ENCODE results near the gene LOXL1. TPM values are rescaled to one million over a fixed set of nuclear protein-coding genes. Genes with fewer than 3 reads are reported as not detected.

The LOXL1 gene, protein sequence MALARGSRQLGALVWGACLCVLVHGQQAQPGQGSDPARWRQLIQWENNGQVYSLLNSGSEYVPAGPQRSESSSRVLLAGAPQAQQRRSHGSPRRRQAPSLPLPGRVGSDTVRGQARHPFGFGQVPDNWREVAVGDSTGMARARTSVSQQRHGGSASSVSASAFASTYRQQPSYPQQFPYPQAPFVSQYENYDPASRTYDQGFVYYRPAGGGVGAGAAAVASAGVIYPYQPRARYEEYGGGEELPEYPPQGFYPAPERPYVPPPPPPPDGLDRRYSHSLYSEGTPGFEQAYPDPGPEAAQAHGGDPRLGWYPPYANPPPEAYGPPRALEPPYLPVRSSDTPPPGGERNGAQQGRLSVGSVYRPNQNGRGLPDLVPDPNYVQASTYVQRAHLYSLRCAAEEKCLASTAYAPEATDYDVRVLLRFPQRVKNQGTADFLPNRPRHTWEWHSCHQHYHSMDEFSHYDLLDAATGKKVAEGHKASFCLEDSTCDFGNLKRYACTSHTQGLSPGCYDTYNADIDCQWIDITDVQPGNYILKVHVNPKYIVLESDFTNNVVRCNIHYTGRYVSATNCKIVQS
- 224 and 249 TPM in 2 replicates for total RNA-seq (2014; rRNA removed)
- percentile 95 among the genes with signal in this experiment for Bru-seq, nascent RNA
- BruChase-seq, experiment 1, labeled RNA remaining after a 6-hour chase: percentile 89 among the genes with signal in this experiment
- percentile 94 among the genes with signal in this experiment for BruChase-seq, experiment 2, labeled RNA remaining after a 2-hour chase
- long read RNA-seq, transcript LOXL1-201 (7 exons, 2,351 nt): major isoform, 218 of 297 reads
- long read RNA-seq, partial matches to known transcripts: 15 of 297 reads
- long read RNA-seq, other reads (novel, unspliced or antisense): 63 of 297 reads

DNA sequence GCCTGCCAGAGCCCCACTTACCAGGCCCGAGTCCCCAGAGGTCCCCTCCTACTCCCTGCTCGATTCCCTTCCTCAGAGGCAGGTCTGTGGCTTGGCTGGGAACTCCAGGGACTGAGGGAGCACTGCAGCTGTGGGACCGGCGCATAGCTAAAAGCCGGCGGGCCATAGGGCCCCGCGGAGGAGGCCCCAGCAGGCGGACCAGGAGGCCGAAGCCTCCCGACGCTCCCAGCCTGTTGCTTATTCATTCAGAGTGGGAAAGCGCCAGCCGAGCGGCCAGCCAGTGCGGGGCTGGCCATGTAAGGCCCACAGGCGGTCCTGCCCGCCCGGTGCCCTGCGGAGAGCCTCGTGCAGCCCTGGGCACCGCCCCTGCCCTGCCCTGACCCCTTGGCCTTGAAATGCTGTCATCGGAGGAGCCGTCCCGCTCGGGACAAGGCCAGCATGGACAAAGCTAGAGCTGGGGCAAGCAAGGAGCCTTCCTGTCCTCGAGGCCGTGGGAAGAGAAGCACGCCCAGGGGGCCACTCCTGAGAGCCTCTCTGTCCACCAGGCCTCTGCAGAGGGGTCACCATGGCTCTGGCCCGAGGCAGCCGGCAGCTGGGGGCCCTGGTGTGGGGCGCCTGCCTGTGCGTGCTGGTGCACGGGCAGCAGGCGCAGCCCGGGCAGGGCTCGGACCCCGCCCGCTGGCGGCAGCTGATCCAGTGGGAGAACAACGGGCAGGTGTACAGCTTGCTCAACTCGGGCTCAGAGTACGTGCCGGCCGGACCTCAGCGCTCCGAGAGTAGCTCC, at the start of gene LOXL1:
TSS of gene LOXL1 (plus strand) at position 244 of the 784 bp plus-strand sequence. CDS start at position 566, 322 bp downstream.
- CTCF ChIA-PET: no interaction called here
- intact Hi-C loops (cut with micrococcal nuclease): loop anchor here (1.0 to 2.0 kb wide), 2 partner anchors 29 to 30 kb away; no protein-coding TSS in a partner anchor
- peak; percentile 0 for ATAC-seq

GRCh38 chr15:73879426-73879825, 46.8 kb upstream of the LOXL1 start:
- no peaks in the 10 kb centered on the region for H4K20me1 ChIP-seq (ENCODE audit: low read length)
- H3K9me3 ChIP-seq (ENCODE audit: low read length): no peaks in the 10 kb centered on the region
- H3K27me3 ChIP-seq (ENCODE audit: low read length): no peaks in the 10 kb centered on the region
- no TSS peak for BruUV-seq (replicated peaks)
- TF ChIP-seq EZH2 (IDR thresholded peaks at IDR 0.05; ENCODE audit: low read length, unreplicated experiment): no peak
- TF ChIP-seq, protein P1, sequence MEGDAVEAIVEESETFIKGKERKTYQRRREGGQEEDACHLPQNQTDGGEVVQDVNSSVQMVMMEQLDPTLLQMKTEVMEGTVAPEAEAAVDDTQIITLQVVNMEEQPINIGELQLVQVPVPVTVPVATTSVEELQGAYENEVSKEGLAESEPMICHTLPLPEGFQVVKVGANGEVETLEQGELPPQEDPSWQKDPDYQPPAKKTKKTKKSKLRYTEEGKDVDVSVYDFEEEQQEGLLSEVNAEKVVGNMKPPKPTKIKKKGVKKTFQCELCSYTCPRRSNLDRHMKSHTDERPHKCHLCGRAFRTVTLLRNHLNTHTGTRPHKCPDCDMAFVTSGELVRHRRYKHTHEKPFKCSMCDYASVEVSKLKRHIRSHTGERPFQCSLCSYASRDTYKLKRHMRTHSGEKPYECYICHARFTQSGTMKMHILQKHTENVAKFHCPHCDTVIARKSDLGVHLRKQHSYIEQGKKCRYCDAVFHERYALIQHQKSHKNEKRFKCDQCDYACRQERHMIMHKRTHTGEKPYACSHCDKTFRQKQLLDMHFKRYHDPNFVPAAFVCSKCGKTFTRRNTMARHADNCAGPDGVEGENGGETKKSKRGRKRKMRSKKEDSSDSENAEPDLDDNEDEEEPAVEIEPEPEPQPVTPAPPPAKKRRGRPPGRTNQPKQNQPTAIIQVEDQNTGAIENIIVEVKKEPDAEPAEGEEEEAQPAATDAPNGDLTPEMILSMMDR (conservative IDR thresholded peaks at IDR 0.05; ENCODE audit: low read depth, low read length): no peak
- TF ChIP-seq EZH2phosphoT487 (IDR thresholded peaks at IDR 0.05; ENCODE audit: borderline replicate concordance, low read length): no peak
- no peaks in the 10 kb centered on the region for H3K4me1 ChIP-seq (ENCODE audit: insufficient read depth, low read length)
- no peak overlapping the region for H3K27ac ChIP-seq (ENCODE audit: low read length)
- H3K79me2 ChIP-seq (ENCODE audit: low read length): no peaks in the 10 kb centered on the region
- CTCF ChIA-PET: no interaction called here
- intact Hi-C loops (cut with micrococcal nuclease): no loop called here
- peak; percentile 66 for ATAC-seq
- no peaks in the 10 kb centered on the region for H3K36me3 ChIP-seq (ENCODE audit: low read depth, low read length)
- no peaks in the 10 kb centered on the region for H3K9me2 ChIP-seq (replicated peaks; ENCODE audit: low read length)
- no peak overlapping the region for H3K4me2 ChIP-seq (ENCODE audit: low read length)
- H3K4me3 ChIP-seq (ENCODE audit: low read length): no peak overlapping the region
- POLR2A ChIA-PET (ENCODE audit: unreplicated experiment): no interaction called here
- H3F3A ChIP-seq (ENCODE audit: low read length, unreplicated experiment): no peaks in the 10 kb centered on the region
- H3K9ac ChIP-seq (ENCODE audit: low read length): no peak overlapping the region
- no peak overlapping the region for H2AFZ ChIP-seq (ENCODE audit: low read length)
- peak; percentile 72 for DNase-seq

More for the DNA sequence above, at the start of gene LOXL1:
- peak within 1 kb of the TSS; percentile 95 for H3K9ac ChIP-seq (ENCODE audit: low read length)
- H2AFZ ChIP-seq (ENCODE audit: low read length): no peak within 1 kb of the TSS
- POLR2A ChIA-PET (ENCODE audit: unreplicated experiment): interaction anchor here (0.7 kb wide), 1 partner anchor 15 kb away, joined by 3 read pairs; no protein-coding TSS in a partner anchor
- no peaks in the 10 kb centered on the region for H4K20me1 ChIP-seq (ENCODE audit: low read length)
- H3K9me2 ChIP-seq (replicated peaks; ENCODE audit: low read length): no peaks in the 10 kb centered on the region
- TF ChIP-seq EZH2 (IDR thresholded peaks at IDR 0.05; ENCODE audit: low read length, unreplicated experiment) (no peak), EZH2phosphoT487 (IDR thresholded peaks at IDR 0.05; ENCODE audit: borderline replicate concordance, low read length) (no peak)
- TF ChIP-seq, protein P1 (conservative IDR thresholded peaks at IDR 0.05; ENCODE audit: low read depth, low read length): no peak
- H3K27ac ChIP-seq (ENCODE audit: low read length): peak within 1 kb of the TSS; percentile 83
- peaks cover 84% of the 10 kb centered on the region for H3K4me1 ChIP-seq (ENCODE audit: insufficient read depth, low read length)
- no TSS peak for BruUV-seq (replicated peaks)
- H3K4me2 ChIP-seq (ENCODE audit: low read length): peak within 1 kb of the TSS; percentile 83
- peak within 1 kb of the TSS; percentile 90 for H3K4me3 ChIP-seq (ENCODE audit: low read length)
- peaks cover 100% of the 10 kb centered on the region for H3K79me2 ChIP-seq (ENCODE audit: low read length)
- peak; percentile 56 for DNase-seq
- peaks cover 28% of the 10 kb centered on the region for H3K36me3 ChIP-seq (ENCODE audit: low read depth, low read length)
- H3K27me3 ChIP-seq (ENCODE audit: low read length): no peaks in the 10 kb centered on the region
- H3F3A ChIP-seq (ENCODE audit: low read length, unreplicated experiment): no peaks in the 10 kb centered on the region
- no peaks in the 10 kb centered on the region for H3K9me3 ChIP-seq (ENCODE audit: low read length)

Data from PC-3 (cell line).